Astrocyte of the cerebellum (primary cell): ENCODE results near the gene ALKBH6.

Experiments
- DNase-seq: peaks from one replicate; pipeline ENCODE4 v3.0.0-alpha.2; 2011; ENCODE audit warnings: low read depth
- H3K4me3 ChIP-seq: 2 replicates; pipeline ENCODE4 v1.5.1; 2011; ENCODE audit warnings: mild to moderate bottlenecking, low read depth, low read length, moderate library complexity
- in situ Hi-C: cut with HindIII; loops from 2 replicates; pipeline ENCODE4 v1.10.0; 2017; ENCODE audit warnings: low sequenced_read_pairs
- TF ChIP-seq, protein P1 (sequence below): IDR thresholded peaks from 2 replicates; pipeline ENCODE4 v1.5.1; 2012; ENCODE audit warnings: low read length, low read depth, moderate library complexity, mild to moderate bottlenecking; ENCODE audit errors: missing control alignments

The ALKBH6 gene

DNA sequence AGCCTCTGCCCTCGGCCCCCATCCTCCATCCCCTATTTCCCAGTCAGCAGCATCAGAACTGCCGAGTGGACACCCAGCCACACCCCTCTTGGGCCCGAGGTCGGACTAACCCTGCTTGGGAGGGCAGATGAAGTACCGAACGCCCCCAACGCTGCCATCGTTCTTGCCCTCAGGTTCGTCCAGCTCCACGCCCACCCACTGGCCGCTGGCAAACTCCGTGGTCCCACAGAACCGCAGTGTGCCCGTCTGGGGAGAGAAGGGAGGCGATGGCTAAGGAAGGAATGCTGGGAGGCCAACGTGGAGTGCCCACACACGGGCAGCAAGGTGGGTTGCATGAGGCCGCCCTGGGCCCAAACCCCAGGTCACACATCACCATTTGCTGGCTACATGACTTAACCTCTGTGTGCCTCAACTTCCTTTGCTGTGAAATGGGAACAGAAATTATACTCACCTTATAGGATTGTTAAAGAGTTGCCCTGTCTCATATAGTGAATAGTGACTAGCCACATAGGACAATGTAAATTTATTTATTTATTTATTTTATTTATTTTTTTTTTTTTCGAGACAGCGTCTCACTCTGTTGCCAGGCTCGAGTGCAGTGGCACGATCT lies 5.2 kb upstream of the ALKBH6 start:
- in situ Hi-C loops, result no loop called here
- TF ChIP-seq, protein P1, sequence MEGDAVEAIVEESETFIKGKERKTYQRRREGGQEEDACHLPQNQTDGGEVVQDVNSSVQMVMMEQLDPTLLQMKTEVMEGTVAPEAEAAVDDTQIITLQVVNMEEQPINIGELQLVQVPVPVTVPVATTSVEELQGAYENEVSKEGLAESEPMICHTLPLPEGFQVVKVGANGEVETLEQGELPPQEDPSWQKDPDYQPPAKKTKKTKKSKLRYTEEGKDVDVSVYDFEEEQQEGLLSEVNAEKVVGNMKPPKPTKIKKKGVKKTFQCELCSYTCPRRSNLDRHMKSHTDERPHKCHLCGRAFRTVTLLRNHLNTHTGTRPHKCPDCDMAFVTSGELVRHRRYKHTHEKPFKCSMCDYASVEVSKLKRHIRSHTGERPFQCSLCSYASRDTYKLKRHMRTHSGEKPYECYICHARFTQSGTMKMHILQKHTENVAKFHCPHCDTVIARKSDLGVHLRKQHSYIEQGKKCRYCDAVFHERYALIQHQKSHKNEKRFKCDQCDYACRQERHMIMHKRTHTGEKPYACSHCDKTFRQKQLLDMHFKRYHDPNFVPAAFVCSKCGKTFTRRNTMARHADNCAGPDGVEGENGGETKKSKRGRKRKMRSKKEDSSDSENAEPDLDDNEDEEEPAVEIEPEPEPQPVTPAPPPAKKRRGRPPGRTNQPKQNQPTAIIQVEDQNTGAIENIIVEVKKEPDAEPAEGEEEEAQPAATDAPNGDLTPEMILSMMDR, result no peak

DNA sequence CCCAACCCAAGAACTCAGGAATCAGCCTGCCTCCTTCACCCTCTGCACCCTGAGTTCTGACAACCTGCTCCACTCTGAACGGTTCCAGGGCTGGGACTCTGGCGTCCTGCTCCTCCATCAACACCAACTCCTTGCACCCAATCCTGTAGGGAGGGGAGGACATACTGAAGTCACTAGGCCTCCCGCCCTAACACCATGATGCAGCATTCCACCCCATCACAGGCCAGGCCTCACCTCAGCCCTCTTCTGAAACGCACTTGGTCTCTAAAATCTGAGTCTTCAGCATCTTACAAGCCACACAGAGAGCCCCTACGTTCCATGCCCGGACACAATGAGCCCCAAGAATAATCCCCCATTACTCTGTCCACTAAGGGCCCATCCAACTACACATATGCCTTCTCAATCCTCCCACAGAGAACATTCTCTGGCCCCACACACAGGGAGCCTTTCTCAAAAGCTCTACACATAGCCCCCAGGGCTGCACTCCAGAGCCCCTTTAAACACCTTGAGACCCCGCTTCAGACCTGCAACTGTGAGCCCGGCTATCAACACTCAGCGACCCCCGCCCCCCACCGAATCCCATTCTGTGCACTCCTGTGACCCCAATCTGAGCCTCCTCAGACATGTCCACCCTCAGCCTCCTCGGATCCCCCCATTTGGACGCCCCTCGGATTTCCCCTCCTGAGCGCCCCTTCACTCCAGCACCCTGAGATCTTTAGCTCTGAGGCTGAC lies 567 bp downstream of the ALKBH6 start:
- DNase-seq, result no peak
- H3K4me3 ChIP-seq, result peak overlapping the region; percentile 92
- in situ Hi-C loops, result no loop called here
- TF ChIP-seq, protein P1, result no peak

More for the DNA sequence above, 5.2 kb upstream of the ALKBH6 start:
- no peak for DNase-seq
- H3K4me3 ChIP-seq, result no peak overlapping the region

DNA sequence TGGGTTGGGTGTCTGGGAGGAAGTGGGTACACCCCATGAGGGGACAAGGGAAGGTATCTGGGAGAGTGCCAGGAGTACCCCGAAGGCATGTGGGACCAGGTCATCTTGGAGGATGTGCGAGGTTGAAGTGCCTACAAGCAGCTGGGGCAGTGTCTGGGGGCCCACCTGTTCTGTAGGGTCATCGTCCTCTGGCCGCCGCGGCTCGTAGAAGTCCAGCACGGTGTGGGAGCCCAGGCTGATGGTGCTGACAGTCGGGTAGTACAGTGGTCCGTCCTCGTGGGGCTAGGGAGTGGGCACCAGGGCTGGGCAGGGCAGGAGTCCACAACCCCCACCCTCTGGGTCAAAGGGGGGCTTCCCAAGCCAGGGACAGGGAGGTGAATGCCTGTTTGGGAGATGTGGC lies 3.6 kb downstream of the ALKBH6 start:
- no peak overlapping the region for H3K4me3 ChIP-seq
- in situ Hi-C loops, result no loop called here
- no peak for DNase-seq
- TF ChIP-seq, protein P1, result no peak

DNA sequence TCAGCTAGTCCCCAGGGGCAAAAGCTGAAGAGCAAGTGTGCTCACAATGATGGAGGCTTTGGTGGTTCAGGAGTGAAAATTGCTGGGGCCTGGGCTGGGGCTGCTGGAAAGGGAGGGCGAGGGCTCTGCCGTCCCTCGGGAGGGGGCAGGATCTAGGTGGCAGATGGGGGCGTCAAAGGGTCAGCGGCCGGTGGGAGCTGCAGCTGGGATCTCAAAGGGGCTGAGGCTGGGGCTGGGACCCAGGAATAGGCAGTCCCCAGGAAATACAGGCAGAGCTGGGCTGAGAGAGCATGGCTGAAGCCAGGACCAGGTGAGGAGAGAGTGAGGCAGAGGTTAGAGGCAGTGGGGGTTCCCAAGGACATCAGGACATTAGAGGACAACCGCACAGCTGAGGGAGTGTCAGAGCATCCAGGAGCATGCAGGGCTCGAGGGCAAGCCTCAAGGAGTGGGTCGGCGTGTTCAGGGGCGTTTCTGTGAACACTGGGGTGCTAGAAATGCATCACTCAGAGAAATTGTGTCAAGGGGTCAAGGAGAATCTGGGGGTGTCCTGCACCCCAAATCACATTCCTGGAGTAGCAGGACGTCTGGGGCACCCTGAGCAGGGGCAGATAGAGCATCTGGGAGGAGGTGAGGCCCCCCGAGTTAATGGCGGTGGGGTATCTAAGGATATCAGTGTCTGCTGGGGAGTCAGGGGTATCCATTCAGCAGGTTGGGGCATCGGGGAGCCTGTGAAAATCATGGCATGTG lies 4.2 kb downstream of the ALKBH6 start:
- peak overlapping the region; percentile 33 for H3K4me3 ChIP-seq
- DNase-seq, result no peak
- in situ Hi-C loops, result loop anchor here (5.0 kb wide), 1 partner anchor 173 kb away; no protein-coding TSS in a partner anchor
- TF ChIP-seq, protein P1, result no peak

DNA sequence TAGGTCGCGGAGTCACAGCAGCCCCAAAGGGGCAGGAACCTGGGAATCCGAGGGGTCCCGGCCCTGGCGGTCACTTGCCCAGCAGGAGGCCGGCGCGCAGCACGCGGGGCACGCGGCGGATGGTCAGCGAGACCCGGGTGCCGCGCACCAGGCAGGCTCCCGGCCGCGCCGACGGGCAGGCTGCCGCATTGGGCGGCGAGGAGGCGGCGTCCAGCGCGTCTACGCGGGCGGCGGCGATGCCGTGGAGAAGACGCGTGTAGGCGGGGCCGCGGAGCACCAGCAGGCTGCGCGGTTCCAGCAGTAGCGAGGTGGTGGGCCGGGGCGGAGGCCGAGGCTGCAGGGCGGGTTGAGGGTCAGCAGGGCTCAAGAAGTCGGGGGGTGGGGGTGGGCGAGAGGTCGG lies 4.8 kb downstream of the ALKBH6 start:
- TF ChIP-seq, protein P1, result no peak
- DNase-seq, result no peak
- in situ Hi-C loops, result loop anchor here (5.0 kb wide), 1 partner anchor 172 kb away; no protein-coding TSS in a partner anchor
- peak overlapping the region; percentile 33 for H3K4me3 ChIP-seq

DNA sequence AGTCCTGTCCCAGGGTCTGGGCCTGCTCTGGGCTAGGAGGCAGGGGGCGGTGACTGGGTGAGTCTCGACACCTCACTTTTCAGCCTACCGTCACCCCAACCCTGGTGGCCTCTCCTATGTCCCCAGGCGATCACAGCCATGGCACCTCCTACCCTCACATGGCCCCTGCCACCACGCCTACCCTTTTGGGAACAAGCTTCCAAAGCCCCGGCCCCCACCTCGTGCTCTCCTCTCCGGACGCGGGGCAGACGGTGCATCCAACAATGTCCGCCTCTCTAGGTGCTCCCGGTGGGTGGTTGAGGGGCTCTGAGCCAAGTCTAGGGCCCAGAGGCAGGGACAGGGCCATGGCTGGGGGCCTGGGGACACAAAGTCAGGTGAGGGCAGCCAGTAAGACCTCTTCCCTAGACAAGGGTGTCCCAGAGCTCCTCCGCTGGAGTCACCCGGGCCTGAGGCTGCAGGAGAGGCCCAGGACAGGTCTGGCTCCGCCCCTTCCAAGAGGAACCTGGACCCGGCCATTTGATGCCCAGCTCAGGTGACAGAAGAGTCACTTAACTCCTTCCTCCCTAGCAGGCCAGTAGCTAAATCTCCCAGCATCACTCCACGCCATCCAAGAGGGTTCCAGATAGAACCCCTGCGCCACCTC lies 5.6 kb downstream of the ALKBH6 start, which contains the start of gene SYNE4:
Gene SYNE4 (minus strand): TSS at position 478 of the 643 bp plus-strand sequence. CDS start 132 bp downstream, at position 346.
- H3K4me3 ChIP-seq, result peak within 1 kb of the TSS; percentile 33
- in situ Hi-C loops, result loop anchor here (5.0 kb wide), 1 partner anchor 171 kb away; no protein-coding TSS in a partner anchor
- TF ChIP-seq, protein P1, result no peak
- no peak for DNase-seq
